Stimulated activated CD4-positive, alpha-beta T cell treated with anti-CD3 and anti-CD28 coated beads, Interleukin-12 subunit alpha, Interleukin-12 subunit beta, amount 100 ng/mL, for 48 hours (primary cell): ENCODE data around the gene AZU1.
A peak's percentile ranks its signal among the peaks of the same experiment; 100 is the strongest.

Source experiments
- DNase-seq, 3 donors: peaks; one replicate each; pipeline ENCODE4 v3.0.0-alpha.2; 2020; ENCODE audit warnings: low read depth in 2 of 3, low spot score in 1 of 3

AZU1 gene

GRCh38 chr19:827710-828321 lies at the start of gene AZU1:
Gene AZU1, plus strand, starts transcription at chr19:827837. Its CDS starts 10 bp downstream, at chr19:827847.
- DNase-seq, result no peak

GRCh38 chr19:778910-779653 lies 48.6 kb upstream of the AZU1 start:
- DNase-seq, result no peak

GRCh38 chr19:780935-781334 lies 46.7 kb upstream of the AZU1 start:
- DNase-seq, result no peak

GRCh38 chr19:781800-782184 lies 45.8 kb upstream of the AZU1 start:
- no peak for DNase-seq

- DNase-seq, result no peak
These were observed 45.3 kb upstream of the AZU1 start for GRCh38 chr19:782185-782877.

- DNase-seq, result no peak
These were observed 44.6 kb upstream of the AZU1 start for GRCh38 chr19:782878-783668.

- DNase-seq, result no peak
These were observed 43.1 kb upstream of the AZU1 start for GRCh38 chr19:784541-784940.

GRCh38 chr19:787536-787935 lies 40.1 kb upstream of the AZU1 start:
- DNase-seq, result no peak

GRCh38 chr19:788686-788982 lies 39.0 kb upstream of the AZU1 start:
- DNase-seq, result no peak

GRCh38 chr19:788983-789700 lies 38.5 kb upstream of the AZU1 start:
- DNase-seq, result no peak

GRCh38 chr19:789701-790060 lies 38.0 kb upstream of the AZU1 start:
- DNase-seq, result no peak

GRCh38 chr19:791007-791566 lies 36.5 kb upstream of the AZU1 start:
- DNase-seq, result no peak

- no peak for DNase-seq
These were observed 35.9 kb upstream of the AZU1 start for GRCh38 chr19:791567-792305.

- no peak for DNase-seq
These were observed 35.2 kb upstream of the AZU1 start for GRCh38 chr19:792306-792885.

GRCh38 chr19:793806-794205 lies 33.8 kb upstream of the AZU1 start:
- DNase-seq, result no peak

- DNase-seq, result no peak
These were observed 32.5 kb upstream of the AZU1 start for GRCh38 chr19:795073-795611.

- DNase-seq, result no peak
These were observed 31.7 kb upstream of the AZU1 start for GRCh38 chr19:795691-796581.

GRCh38 chr19:796692-797527 lies 30.7 kb upstream of the AZU1 start, which contains the start of gene PTBP1:
Gene PTBP1, plus strand, starts transcription at chr19:797452. Its CDS starts 46 bp downstream, at chr19:797498.
- DNase-seq, result peak; percentile 98 to 100 (median 99)
